CD14-positive monocyte (primary cell): ENCODE results near the gene RNF215. TPM values are rescaled to one million over a fixed set of nuclear protein-coding genes. Genes with fewer than 3 reads are reported as not detected.

ENCODE experiments used
- DNase-seq, 3 donors: peaks; one replicate each; pipeline ENCODE4 v3.0.0-alpha.2; 2011 to 2022
- H2AFZ ChIP-seq: 2 replicates; pipeline ENCODE4 v1.6.0; 2012; ENCODE audit warnings: mild to moderate bottlenecking, low read depth, low read length, inconsistent platforms; ENCODE audit not compliant: insufficient read depth, poor library complexity, severe bottlenecking
- H3K27ac ChIP-seq, 2 donors: 1 replicate in 1 of 2; 2 replicates in 1 of 2; pipeline ENCODE4 v1.5.1; 2012 to 2013; ENCODE audit warnings: low read length in 2 of 2, control low read depth in 1 of 2, inconsistent platforms in 1 of 2, low read depth in 1 of 2, mild to moderate bottlenecking in 1 of 2
- H3K27me3 ChIP-seq, 2 donors: one replicate each; pipeline versions ENCODE4 v1.6.0 to v1.6.1; 2011 to 2013; ENCODE audit warnings: low read length in 2 of 2; ENCODE audit not compliant: control insufficient read depth in 2 of 2, insufficient read depth in 2 of 2
- H3K36me3 ChIP-seq, 2 donors: replicated peaks in 1 of 2; 1 replicate in 1 of 2; 2 replicates in 1 of 2; pipeline versions ENCODE4 v1.5.1 to v1.6.1; 2012 to 2013; ENCODE audit warnings: low read length in 2 of 2, control low read depth in 1 of 2, inconsistent platforms in 1 of 2, mild to moderate bottlenecking in 1 of 2; ENCODE audit not compliant: insufficient read depth in 2 of 2, control insufficient read depth in 1 of 2
- H3K4me1 ChIP-seq, 2 donors: 1 replicate in 1 of 2; 2 replicates in 1 of 2; pipeline versions ENCODE4 v1.5.1 to v1.6.1; 2012 to 2013; ENCODE audit warnings: low read length in 2 of 2, control low read depth in 1 of 2, inconsistent platforms in 1 of 2, mild to moderate bottlenecking in 1 of 2, moderate library complexity in 1 of 2; ENCODE audit not compliant: insufficient read depth in 2 of 2, control insufficient read depth in 1 of 2
- H3K4me2 ChIP-seq: replicated peaks from 2 replicates; pipeline ENCODE3; 2012; ENCODE audit warnings: low read length, moderate library complexity, mild to moderate bottlenecking; ENCODE audit not compliant: poor library complexity, severe bottlenecking; ENCODE audit errors: extremely low read depth
- H3K4me3 ChIP-seq, 3 experiments: fragments of 200-600 bp in 1 of 3; sonication (generic) in 1 of 3; replicated peaks in 1 of 3; 1 replicate in 2 of 3; 2 replicates in 1 of 3; pipeline ENCODE4 v1.5.1; 2011 to 2013; ENCODE audit warnings: low read length in 3 of 3, mild to moderate bottlenecking in 3 of 3, control low read depth in 2 of 3, low read depth in 2 of 3, inconsistent platforms in 1 of 3, moderate library complexity in 1 of 3
- H3K79me2 ChIP-seq: 2 replicates; pipeline ENCODE4 v1.6.0; 2012; ENCODE audit warnings: mild to moderate bottlenecking, control low read depth, inconsistent platforms, low read length, moderate library complexity; ENCODE audit not compliant: insufficient read depth
- H3K9ac ChIP-seq: 2 replicates; pipeline ENCODE4 v1.6.0; 2017; ENCODE audit warnings: low read length, mild to moderate bottlenecking; ENCODE audit not compliant: insufficient read depth, poor library complexity, severe bottlenecking
- H3K9me3 ChIP-seq, 2 donors: replicated peaks in 1 of 2; 1 replicate in 1 of 2; 2 replicates in 1 of 2; pipeline versions ENCODE4 v1.5.1 to v1.6.1; 2012 to 2013; ENCODE audit warnings: low read length in 2 of 2, control low read depth in 1 of 2; ENCODE audit not compliant: control insufficient read depth in 1 of 2, insufficient read depth in 1 of 2
- H4K20me1 ChIP-seq: 2 replicates; pipeline ENCODE4 v1.6.0; 2012; ENCODE audit warnings: mild to moderate bottlenecking, low read length, control low read depth, moderate library complexity; ENCODE audit not compliant: insufficient read depth
- H3K27ac Mint-ChIP-seq, 7 donors: one replicate each; pipeline ENCODE4 v1.8.0; 2020; ENCODE audit warnings: mild to moderate bottlenecking in 7 of 7, mixed read lengths in 7 of 7, moderate library complexity in 6 of 7, inconsistent platforms in 2 of 7
- H3K27me3 Mint-ChIP-seq, 3 donors: one replicate each; pipeline ENCODE4 v1.8.0; 2021 to 2022; ENCODE audit warnings: low read depth in 3 of 3, mild to moderate bottlenecking in 3 of 3, mixed read lengths in 3 of 3, moderate library complexity in 3 of 3, inconsistent platforms in 1 of 3
- H3K36me3 Mint-ChIP-seq, 2 donors: one replicate each; pipeline ENCODE4 v1.8.0; 2020; ENCODE audit warnings: mixed read lengths in 2 of 2, inconsistent platforms in 1 of 2, mild to moderate bottlenecking in 1 of 2
- H3K4me1 Mint-ChIP-seq: one replicate; pipeline ENCODE4 v1.8.0; 2020; ENCODE audit warnings: mild to moderate bottlenecking, mixed read lengths
- H3K4me3 Mint-ChIP-seq, 2 donors: one replicate each; pipeline ENCODE4 v1.8.0; 2020; ENCODE audit warnings: mild to moderate bottlenecking in 2 of 2, mixed read lengths in 2 of 2, moderate library complexity in 1 of 2
- H3K9me3 Mint-ChIP-seq, 7 donors: one replicate each; pipeline ENCODE4 v1.8.0; 2020 to 2022; ENCODE audit warnings: mixed read lengths in 7 of 7, mild to moderate bottlenecking in 6 of 7, moderate library complexity in 6 of 7, inconsistent platforms in 2 of 7
- CTCF ChIP-seq: fragments of 200-600 bp; IDR thresholded peaks from one replicate; pipeline ENCODE4 v1.8.0; 2022; ENCODE audit warnings: antibody characterized with exemption, mild to moderate bottlenecking
- WGBS: methylation state at CpG from one replicate; pipeline ENCODE4 v1.1.5; 2013; ENCODE audit warnings: missing lambda C conversion rate; ENCODE audit not compliant: insufficient coverage; 5-methylcytosine and 5-hydroxymethylcytosine counted together
- intact Hi-C, 2 donors: fragments of 100-400 bp; cut with micrococcal nuclease; formaldehyde crosslinking; loops; one replicate each; pipeline versions ENCODE4 v1.15.0 to v1.15.1; 2023
- polyA plus RNA-seq, 3 donors: library from polyadenylated mRNA; depleted of rRNA in 1 of 3; unstranded in 2 of 3; stranded (reverse) in 1 of 3; fragments of 300-500 nt in 2 of 3; fragments of >200 nt in 1 of 3; fragmentation: Illumina TruSeq in 2 of 3; gene quantifications; 1 replicate in 2 of 3; 2 replicates in 1 of 3; pipeline ENCODE4 v1.2.3, GENCODE V29; 2012 to 2021

RNF215 gene
- polyA plus RNA-seq, 3 donors, result 0.26 to 12.2 (median 0.42) TPM

GRCh38 chr22:30357650-30358215 is 29.5 kb downstream of the RNF215 start:
- H4K20me1 ChIP-seq, result peaks cover 34% of the 10 kb centered on the region
- H2AFZ ChIP-seq, result no peak overlapping the region
- peaks cover 14 to 18% of the 10 kb centered on the region in 2 donors for H3K36me3 Mint-ChIP-seq
- peaks cover 0 to 3% of the 10 kb centered on the region in 2 donors for H3K27me3 ChIP-seq
- TF ChIP-seq CTCF, result no peak
- intact Hi-C loops, result loop anchor here in 1 of 2 donors (2.0 to 10.0 kb wide), 2 partner anchors 29 to 53 kb away; partner anchors contain the start of gene RNF215
- peaks cover 37% of the 10 kb centered on the region for H3K79me2 ChIP-seq
- H3K27ac Mint-ChIP-seq, result peak overlapping the region in 6 of 7 donors; percentile 7 to 93 (median 82)
- peak overlapping the region in 1 of 3 experiments; percentile 87 for H3K4me3 ChIP-seq
- DNase-seq, result no peak
- H3K4me1 ChIP-seq, result peaks cover 25 to 28% of the 10 kb centered on the region in 2 donors
- H3K27ac ChIP-seq, result no peak overlapping the region
- H3K4me1 Mint-ChIP-seq, result peaks cover 31% of the 10 kb centered on the region
- H3K4me2 ChIP-seq, result no peak overlapping the region
- H3K9me3 Mint-ChIP-seq, result no peaks in the 10 kb centered on the region
- peaks cover 8 to 13% of the 10 kb centered on the region in 2 donors for H3K36me3 ChIP-seq
- peaks cover 1 to 20% (median 14%) of the 10 kb centered on the region in 3 donors for H3K27me3 Mint-ChIP-seq
- peak overlapping the region; percentile 93 to 94 for H3K4me3 Mint-ChIP-seq
- H3K9ac ChIP-seq, result no peak overlapping the region
- no peaks in the 10 kb centered on the region for H3K9me3 ChIP-seq
- WGBS, result 82% methylated on average over 8 of the region's 22 CpGs

- WGBS, result 4% methylated on average over 9 of the region's 9 CpGs
- Histone ChIP-seq H3K27me3 (peaks cover 0 to 3% of the 10 kb centered on the region in 2 donors), H2AFZ (peak overlapping the region; percentile 91), H3K4me1 (peaks cover 25 to 28% of the 10 kb centered on the region in 2 donors), H3K36me3 (peaks cover 13 to 18% of the 10 kb centered on the region in 2 donors), H3K27ac (peak overlapping the region in 1 of 2 donors; percentile 95), H3K79me2 (peaks cover 43% of the 10 kb centered on the region), H3K4me3 (peak overlapping the region; percentile 71 to 94 (median 87)), H3K9ac (no peak overlapping the region), H3K9me3 (no peaks in the 10 kb centered on the region), H4K20me1 (peaks cover 39% of the 10 kb centered on the region), H3K4me2 (peak overlapping the region; percentile 94)
- no peak for TF ChIP-seq CTCF
- Mint-ChIP-seq H3K4me1 (peaks cover 31% of the 10 kb centered on the region), H3K27ac (peak overlapping the region; percentile 15 to 93 (median 89)), H3K36me3 (peaks cover 20 to 24% of the 10 kb centered on the region in 2 donors), H3K9me3 (no peaks in the 10 kb centered on the region), H3K27me3 (peaks cover 0 to 20% (median 14%) of the 10 kb centered on the region in 3 donors), H3K4me3 (peak overlapping the region; percentile 93 to 94)
- DNase-seq, result no peak
- intact Hi-C loops, result loop anchor here in 1 of 2 donors (2.0 to 10.0 kb wide), 2 partner anchors 30 to 52 kb away; partner anchors contain the start of gene RNF215
Observed at GRCh38 chr22:30357236-30357570, 30.0 kb downstream of the RNF215 start.
